Brain microvascular endothelial cell (primary cell): ENCODE measurements around the gene CIITA.

Experiments
- DNase-seq: peaks from one replicate; pipeline ENCODE4 v3.0.0-alpha.2; 2020
- H3K27ac ChIP-seq: fragments of 250-450 bp; sonication (Bioruptor Pico); 2 replicates; pipeline ENCODE4 v1.5.1; 2020; ENCODE audit warnings: mild to moderate bottlenecking, moderate library complexity
- H3K27me3 ChIP-seq: fragments of 250-450 bp; sonication (Bioruptor Pico); replicated peaks from 2 replicates; pipeline ENCODE4 v1.5.1; 2020; ENCODE audit warnings: mild to moderate bottlenecking
- H3K36me3 ChIP-seq: fragments of 250-450 bp; sonication (Bioruptor Pico); replicated peaks from 2 replicates; pipeline ENCODE4 v1.5.1; 2020; ENCODE audit warnings: mild to moderate bottlenecking
- H3K4me3 ChIP-seq: 2 replicates; pipeline ENCODE4 v1.5.1; 2011; ENCODE audit warnings: low read depth, mild to moderate bottlenecking, control low read depth, low read length, moderate library complexity
- in situ Hi-C: cut with HindIII; loops from 2 replicates; pipeline ENCODE4 v1.10.0; 2017; ENCODE audit warnings: low sequenced_read_pairs, low pct_ligation_motif_present
- TF ChIP-seq, protein P1 (sequence below): IDR thresholded peaks from 2 replicates; pipeline ENCODE4 v1.5.1; 2011; ENCODE audit warnings: low read depth, mild to moderate bottlenecking, moderate library complexity, low read length, control low read depth, inconsistent platforms; ENCODE audit errors: missing control alignments

Gene CIITA

DNA sequence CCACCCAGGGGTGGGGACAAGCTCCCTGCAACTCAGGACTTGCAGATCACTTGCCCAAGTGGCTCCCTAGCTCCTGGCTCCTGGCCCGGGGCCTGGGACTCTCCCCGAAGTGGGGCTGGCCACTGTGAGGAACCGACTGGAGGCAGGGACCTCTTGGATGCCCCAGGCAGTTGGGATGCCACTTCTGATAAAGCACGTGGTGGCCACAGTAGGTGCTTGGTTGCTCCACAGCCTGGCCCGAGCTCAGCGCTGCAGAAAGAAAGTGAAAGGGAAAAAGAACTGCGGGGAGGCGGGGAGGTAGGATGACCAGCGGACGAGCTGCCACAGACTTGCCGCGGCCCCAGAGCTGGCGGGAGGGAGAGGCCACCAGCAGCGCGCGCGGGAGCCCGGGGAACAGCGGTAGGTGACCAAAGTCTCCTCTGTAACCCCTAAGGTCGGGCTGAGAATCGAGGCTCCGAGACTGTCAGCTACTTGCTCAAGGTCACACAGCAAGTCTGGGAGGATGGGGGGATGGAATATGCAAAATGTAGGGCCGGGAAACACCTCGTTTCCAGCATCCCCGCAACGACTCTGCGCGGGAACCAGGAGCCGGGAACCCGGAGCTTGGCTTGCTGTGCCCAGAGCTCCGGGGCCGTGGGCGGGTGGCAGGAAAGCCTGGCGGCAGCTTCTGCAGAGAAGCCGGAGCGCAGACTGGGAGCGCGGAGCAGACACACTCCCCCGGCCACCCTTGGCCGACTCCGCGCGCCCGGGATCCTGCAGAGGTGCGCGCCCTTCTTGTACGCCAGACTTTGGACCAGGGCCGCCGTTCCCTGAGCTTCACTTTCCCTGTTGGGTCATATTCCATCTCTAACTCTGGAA, 1.9 kb downstream of the CIITA start:
- no peak overlapping the region for H3K27ac ChIP-seq
- in situ Hi-C loops, result no loop called here
- DNase-seq, result peak; percentile 6

DNA sequence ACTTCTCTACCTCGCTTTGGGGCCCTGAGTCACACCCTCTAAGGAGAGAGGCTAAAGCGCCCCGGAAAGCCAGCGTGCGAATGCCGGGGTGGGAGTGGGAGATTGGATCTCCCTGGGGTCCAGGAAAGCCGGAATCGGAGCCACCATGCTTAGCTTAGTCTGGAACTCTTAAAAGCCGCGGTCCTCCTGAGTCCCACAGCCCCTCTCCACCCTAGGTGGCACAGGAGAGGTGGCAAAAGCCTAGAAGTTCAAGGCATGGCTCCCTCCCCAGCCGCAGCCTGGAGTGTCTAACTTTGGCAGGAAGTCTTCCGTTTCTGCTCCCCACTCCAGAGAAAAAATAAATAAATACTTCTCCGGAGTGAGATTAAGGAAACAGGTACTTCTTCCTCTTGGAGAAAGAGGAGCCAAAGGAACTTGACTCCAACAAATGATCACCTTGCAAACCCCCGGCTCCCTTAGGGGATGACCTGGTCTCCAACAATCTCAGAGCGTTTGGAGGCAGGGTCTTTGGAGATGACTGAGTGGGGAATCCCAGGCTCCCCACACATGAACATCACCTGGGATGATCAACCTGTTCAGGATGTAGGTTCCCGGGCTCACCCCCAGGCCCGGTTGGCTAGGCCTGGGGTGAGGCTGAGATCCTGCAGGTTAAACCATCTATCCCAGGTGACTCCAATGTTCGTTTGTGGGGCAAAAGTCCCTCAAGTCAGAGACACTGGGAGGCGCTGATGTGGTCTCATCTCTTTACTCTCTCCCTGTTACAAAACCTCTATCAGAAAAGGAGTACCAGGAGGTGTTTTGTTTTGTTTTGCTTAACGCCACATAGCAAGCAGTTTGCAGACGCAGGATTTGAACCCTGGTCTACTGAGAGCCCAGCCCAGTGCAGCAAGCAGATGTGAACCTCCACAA, 2.9 kb downstream of the CIITA start:
- Histone ChIP-seq H3K4me3 (no peak overlapping the region), H3K36me3 (no peaks in the 10 kb centered on the region), H3K27ac (no peak overlapping the region), H3K27me3 (peaks cover 28% of the 10 kb centered on the region)
- no peak for DNase-seq
- in situ Hi-C loops, result no loop called here
- TF ChIP-seq, protein P1, sequence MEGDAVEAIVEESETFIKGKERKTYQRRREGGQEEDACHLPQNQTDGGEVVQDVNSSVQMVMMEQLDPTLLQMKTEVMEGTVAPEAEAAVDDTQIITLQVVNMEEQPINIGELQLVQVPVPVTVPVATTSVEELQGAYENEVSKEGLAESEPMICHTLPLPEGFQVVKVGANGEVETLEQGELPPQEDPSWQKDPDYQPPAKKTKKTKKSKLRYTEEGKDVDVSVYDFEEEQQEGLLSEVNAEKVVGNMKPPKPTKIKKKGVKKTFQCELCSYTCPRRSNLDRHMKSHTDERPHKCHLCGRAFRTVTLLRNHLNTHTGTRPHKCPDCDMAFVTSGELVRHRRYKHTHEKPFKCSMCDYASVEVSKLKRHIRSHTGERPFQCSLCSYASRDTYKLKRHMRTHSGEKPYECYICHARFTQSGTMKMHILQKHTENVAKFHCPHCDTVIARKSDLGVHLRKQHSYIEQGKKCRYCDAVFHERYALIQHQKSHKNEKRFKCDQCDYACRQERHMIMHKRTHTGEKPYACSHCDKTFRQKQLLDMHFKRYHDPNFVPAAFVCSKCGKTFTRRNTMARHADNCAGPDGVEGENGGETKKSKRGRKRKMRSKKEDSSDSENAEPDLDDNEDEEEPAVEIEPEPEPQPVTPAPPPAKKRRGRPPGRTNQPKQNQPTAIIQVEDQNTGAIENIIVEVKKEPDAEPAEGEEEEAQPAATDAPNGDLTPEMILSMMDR, result no peak

More for the DNA sequence above, 1.9 kb downstream of the CIITA start:
- H3K36me3 ChIP-seq, result no peaks in the 10 kb centered on the region
- TF ChIP-seq, protein P1, result no peak
- H3K4me3 ChIP-seq, result peak overlapping the region; percentile 43
- H3K27me3 ChIP-seq, result peaks cover 28% of the 10 kb centered on the region

DNA sequence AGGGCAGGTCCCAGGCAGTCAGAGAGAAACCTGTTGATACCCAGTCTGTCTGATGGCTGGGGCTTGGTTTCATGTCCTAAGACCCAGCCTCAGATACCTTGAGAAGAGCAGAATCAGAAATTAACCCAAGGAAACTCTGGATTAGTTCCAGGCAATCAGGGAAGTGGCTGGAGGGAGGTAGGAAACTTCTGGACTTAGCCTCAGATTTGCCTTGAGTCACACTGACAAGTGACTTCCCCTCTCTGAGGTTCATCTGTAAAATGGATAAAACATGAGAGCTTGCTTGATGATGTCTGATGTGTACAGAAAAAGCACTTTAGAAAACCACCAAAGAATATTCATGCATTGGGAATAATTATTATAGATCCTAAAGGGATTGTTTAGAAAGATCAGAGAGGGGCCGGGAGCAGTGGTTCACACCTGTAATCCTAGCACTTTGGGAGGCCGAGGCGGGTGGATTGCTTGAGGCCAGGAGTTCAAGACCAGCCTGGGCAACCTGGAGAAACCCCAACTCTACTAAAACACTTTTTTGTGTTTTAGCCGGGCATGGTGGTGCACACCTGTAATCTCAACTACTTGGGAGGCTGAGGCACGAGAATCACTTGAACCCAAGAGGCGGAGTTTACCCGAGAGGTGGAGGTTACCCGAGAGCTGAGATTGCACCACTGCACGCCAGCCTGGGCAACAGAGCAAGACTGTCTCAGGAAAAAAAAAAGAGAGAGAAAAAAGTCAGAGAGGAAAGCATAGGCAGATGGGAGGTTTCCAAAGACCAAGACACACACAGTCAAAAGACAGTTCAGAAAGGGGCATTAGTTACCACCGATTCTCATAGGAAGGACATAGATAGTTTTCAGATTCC, 3.8 kb downstream of the CIITA start:
- no peak overlapping the region for H3K4me3 ChIP-seq
- in situ Hi-C loops, result no loop called here
- peaks cover 28% of the 10 kb centered on the region for H3K27me3 ChIP-seq
- no peak overlapping the region for H3K27ac ChIP-seq
- TF ChIP-seq, protein P1, result no peak
- DNase-seq, result no peak
- H3K36me3 ChIP-seq, result no peaks in the 10 kb centered on the region

DNA sequence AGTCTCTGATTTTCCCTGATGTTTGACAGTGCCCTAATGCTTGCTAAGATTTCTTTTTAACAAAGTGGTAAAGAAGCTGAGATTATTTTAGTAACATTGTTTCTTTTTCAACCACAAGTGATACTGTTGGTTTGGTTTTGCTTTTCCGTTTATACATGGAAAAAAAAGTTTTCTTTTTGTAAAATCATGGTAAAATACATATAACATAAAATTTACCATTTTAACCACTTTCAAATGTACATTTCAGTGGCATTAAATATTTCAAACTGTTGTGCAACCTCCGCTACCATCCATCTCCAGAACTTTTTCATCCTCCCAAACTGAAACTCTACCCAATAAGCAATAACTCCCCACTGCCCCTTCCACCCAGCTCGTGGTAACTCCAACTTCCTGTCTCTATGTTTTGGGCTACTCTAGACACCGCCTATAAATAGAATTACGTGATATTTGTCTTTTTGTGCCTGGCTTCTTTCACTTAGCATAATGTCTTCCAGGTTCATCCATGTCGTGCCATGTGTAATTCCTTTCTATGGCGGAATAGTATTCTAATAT, 4.6 kb downstream of the CIITA start:
- H3K4me3 ChIP-seq, result no peak overlapping the region
- no peaks in the 10 kb centered on the region for H3K36me3 ChIP-seq
- in situ Hi-C loops, result no loop called here
- H3K27ac ChIP-seq, result no peak overlapping the region
- DNase-seq, result no peak
- TF ChIP-seq, protein P1, result no peak
- H3K27me3 ChIP-seq, result peaks cover 28% of the 10 kb centered on the region

DNA sequence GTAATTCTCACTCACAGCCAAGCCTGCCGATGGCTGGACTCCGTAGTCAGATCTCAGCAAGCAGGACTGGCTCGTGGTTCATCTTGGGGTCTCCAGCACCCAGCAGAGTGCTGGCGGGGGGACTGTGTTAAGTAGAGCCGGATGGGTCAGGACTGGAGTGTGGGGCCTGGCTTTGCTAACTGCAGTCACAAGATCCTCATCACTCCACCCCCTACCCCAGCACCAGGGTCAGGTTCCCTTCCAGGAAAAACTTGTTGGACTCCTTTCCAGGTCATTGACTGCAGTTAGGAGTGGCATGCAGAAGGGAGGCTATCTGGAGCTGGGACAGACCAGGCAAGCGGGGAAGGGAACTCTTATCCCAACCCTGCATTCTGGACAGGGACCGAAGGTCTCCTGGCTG, 6.0 kb downstream of the CIITA start:
- H3K27me3 ChIP-seq, result peaks cover 22% of the 10 kb centered on the region
- H3K4me3 ChIP-seq, result no peak overlapping the region
- TF ChIP-seq, protein P1, result no peak
- no peaks in the 10 kb centered on the region for H3K36me3 ChIP-seq
- no peak overlapping the region for H3K27ac ChIP-seq
- no peak for DNase-seq
- in situ Hi-C loops, result no loop called here
